Type B pancreatic cell (in vitro differentiated cells): Measurements from ENCODE around the gene RILPL1. TPM values are rescaled to one million over a fixed set of nuclear protein-coding genes. Genes with fewer than 3 reads are reported as not detected.
"Not testable (repeated sequence)": the region's sequence is repeated elsewhere in the genome, so short reads cannot be mapped to it uniquely, and the experiment has no call there.

Experiments
- DNase-seq: peaks from one replicate; pipeline ENCODE4 v3.0.0; 2021; ENCODE audit warnings: mixed read lengths; ENCODE audit not compliant: unreplicated experiment; ENCODE audit errors: extremely low spot score
- H3K27ac Mint-ChIP-seq: 2 replicates; pipeline ENCODE4 v1.8.0; 2021; ENCODE audit warnings: mild to moderate bottlenecking, mixed read lengths
- H3K27me3 Mint-ChIP-seq: 2 replicates; pipeline ENCODE4 v1.8.0; 2021; ENCODE audit warnings: mixed read lengths
- H3K36me3 Mint-ChIP-seq: 2 replicates; pipeline ENCODE4 v1.8.0; 2021; ENCODE audit warnings: mixed read lengths
- H3K4me1 Mint-ChIP-seq: one replicate; pipeline ENCODE4 v1.8.0; 2021; ENCODE audit warnings: mixed read lengths; ENCODE audit not compliant: unreplicated experiment
- H3K4me3 Mint-ChIP-seq: 2 replicates; pipeline ENCODE4 v1.8.0; 2021; ENCODE audit warnings: mild to moderate bottlenecking, mixed read lengths
- H3K9me3 Mint-ChIP-seq: 2 replicates; pipeline ENCODE4 v1.8.0; 2021; ENCODE audit warnings: mixed read lengths
- long read RNA-seq: library from polyadenylated mRNA; unstranded; transcript quantifications from one replicate; pipeline ENCODE4 v2.0.0, GENCODE V29; 2020
- total RNA-seq: library from RNA; stranded (reverse); gene quantifications from 2 replicates; pipeline ENCODE4 v1.2.1, GENCODE V29; 2021; ENCODE audit warnings: low replicate concordance
- TF ChIP-seq, protein P1 (sequence below): fragments of 200-600 bp; sonication (generic); conservative IDR thresholded peaks from 2 replicates; pipeline ENCODE4 v1.5.0; 2021; ENCODE audit warnings: antibody characterized with exemption, mild to moderate bottlenecking

Gene RILPL1
- 11.8 and 18.9 TPM in 2 replicates for total RNA-seq
- long read RNA-seq, partial matches to known transcripts, result 0 of 1 reads
- long read RNA-seq, other reads (novel, unspliced or antisense), result 1 of 1 reads

GRCh38 chr12:123533672-123534643 lies at the start of gene RILPL1:
TSS of gene RILPL1 (minus strand) at chr12:123533719. CDS start at chr12:123533482, 237 bp downstream.
- TF ChIP-seq, protein P1, sequence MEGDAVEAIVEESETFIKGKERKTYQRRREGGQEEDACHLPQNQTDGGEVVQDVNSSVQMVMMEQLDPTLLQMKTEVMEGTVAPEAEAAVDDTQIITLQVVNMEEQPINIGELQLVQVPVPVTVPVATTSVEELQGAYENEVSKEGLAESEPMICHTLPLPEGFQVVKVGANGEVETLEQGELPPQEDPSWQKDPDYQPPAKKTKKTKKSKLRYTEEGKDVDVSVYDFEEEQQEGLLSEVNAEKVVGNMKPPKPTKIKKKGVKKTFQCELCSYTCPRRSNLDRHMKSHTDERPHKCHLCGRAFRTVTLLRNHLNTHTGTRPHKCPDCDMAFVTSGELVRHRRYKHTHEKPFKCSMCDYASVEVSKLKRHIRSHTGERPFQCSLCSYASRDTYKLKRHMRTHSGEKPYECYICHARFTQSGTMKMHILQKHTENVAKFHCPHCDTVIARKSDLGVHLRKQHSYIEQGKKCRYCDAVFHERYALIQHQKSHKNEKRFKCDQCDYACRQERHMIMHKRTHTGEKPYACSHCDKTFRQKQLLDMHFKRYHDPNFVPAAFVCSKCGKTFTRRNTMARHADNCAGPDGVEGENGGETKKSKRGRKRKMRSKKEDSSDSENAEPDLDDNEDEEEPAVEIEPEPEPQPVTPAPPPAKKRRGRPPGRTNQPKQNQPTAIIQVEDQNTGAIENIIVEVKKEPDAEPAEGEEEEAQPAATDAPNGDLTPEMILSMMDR, result peak; percentile 62
- peak within 1 kb of the TSS; percentile 90 for H3K4me3 Mint-ChIP-seq
- peaks cover 6% of the 10 kb centered on the region for H3K36me3 Mint-ChIP-seq
- H3K4me1 Mint-ChIP-seq, result peaks cover 23% of the 10 kb centered on the region
- no peaks in the 10 kb centered on the region for H3K9me3 Mint-ChIP-seq
- peak within 1 kb of the TSS; percentile 72 for H3K27ac Mint-ChIP-seq
- DNase-seq, result peak; percentile 79
- H3K27me3 Mint-ChIP-seq, result no peaks in the 10 kb centered on the region

DNA sequence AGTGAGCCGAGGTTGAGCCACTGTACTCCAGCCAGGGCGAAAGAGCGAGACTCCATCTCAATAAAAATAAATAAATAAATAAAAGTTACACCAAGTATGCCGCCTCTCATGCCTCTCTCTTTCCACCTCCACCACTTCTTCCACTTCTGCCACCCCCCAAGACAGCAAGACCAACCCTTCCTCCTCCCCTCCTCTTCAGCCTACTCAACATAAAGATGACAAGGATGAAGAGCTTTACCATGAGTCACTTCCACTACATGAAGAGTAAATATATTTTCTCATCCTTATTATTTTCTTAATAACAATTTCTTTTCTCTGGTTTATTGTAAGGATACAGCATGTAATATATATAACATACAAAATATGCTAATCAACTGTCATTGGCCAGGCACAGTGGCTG lies 47.3 kb upstream of the RILPL1 start:
- Mint-ChIP-seq H3K27me3 (no peaks in the 10 kb centered on the region), H3K9me3 (no peaks in the 10 kb centered on the region), H3K4me3 (no peak overlapping the region), H3K4me1 (peaks cover 18% of the 10 kb centered on the region), H3K36me3 (peaks cover 4% of the 10 kb centered on the region), H3K27ac (no peak overlapping the region)
- no peak for DNase-seq
- TF ChIP-seq, protein P1, result no peak

- not testable (repeated sequence) for H3K4me1 Mint-ChIP-seq, DNase-seq, H3K4me3 Mint-ChIP-seq, H3K27ac Mint-ChIP-seq, H3K27me3 Mint-ChIP-seq, H3K36me3 Mint-ChIP-seq, H3K9me3 Mint-ChIP-seq
These were observed 45.3 kb upstream of the RILPL1 start for GRCh38 chr12:123578829-123579228.

DNA sequence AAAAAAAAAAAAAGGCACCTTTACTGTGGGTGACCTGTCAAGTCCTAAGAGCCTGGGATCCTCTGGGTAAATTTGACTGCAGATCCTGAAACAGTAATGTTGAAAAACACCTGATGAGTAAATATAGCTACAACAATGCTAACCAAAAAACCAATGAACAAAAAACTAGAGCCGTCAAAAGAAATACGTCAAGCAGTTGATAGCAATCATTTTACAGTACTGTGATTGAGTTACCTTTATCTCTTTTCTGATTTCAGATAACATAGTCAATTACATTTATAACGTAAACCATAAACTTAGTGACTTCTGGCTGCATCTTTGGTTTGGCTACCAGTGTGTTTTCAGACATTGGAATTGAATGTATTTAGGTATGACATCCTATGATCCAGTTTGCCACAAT lies 44.7 kb upstream of the RILPL1 start:
- DNase-seq, result no peak
- TF ChIP-seq, protein P1, result no peak
- H3K36me3 Mint-ChIP-seq, result peaks cover 4% of the 10 kb centered on the region
- H3K27ac Mint-ChIP-seq, result no peak overlapping the region
- H3K4me3 Mint-ChIP-seq, result no peak overlapping the region
- peaks cover 10% of the 10 kb centered on the region for H3K4me1 Mint-ChIP-seq
- H3K9me3 Mint-ChIP-seq, result no peaks in the 10 kb centered on the region
- H3K27me3 Mint-ChIP-seq, result no peaks in the 10 kb centered on the region

- Mint-ChIP-seq H3K27me3 (no peaks in the 10 kb centered on the region), H3K27ac (no peak overlapping the region), H3K4me1 (no peaks in the 10 kb centered on the region), H3K4me3 (no peak overlapping the region), H3K36me3 (peaks cover 4% of the 10 kb centered on the region), H3K9me3 (no peaks in the 10 kb centered on the region)
- TF ChIP-seq, protein P1, result no peak
- DNase-seq, result no peak
These were observed 43.1 kb upstream of the RILPL1 start for GRCh38 chr12:123576611-123577010.

- peaks cover 9% of the 10 kb centered on the region for H3K4me1 Mint-ChIP-seq
- no peak overlapping the region for H3K4me3 Mint-ChIP-seq
- H3K27ac Mint-ChIP-seq, result no peak overlapping the region
- no peaks in the 10 kb centered on the region for H3K27me3 Mint-ChIP-seq
- H3K36me3 Mint-ChIP-seq, result peaks cover 4% of the 10 kb centered on the region
- no peak for DNase-seq
- no peaks in the 10 kb centered on the region for H3K9me3 Mint-ChIP-seq
- TF ChIP-seq, protein P1, result no peak
These were observed 40.4 kb upstream of the RILPL1 start for GRCh38 chr12:123573870-123574269.
